IMR-90 (cell line): ENCODE results near the gene SDHD. TPM values are rescaled to one million over a fixed set of nuclear protein-coding genes. Genes with fewer than 3 reads are reported as not detected.
A peak's percentile ranks its signal among the peaks of the same experiment; 100 is the strongest.

ENCODE experiments used
- POLR2A ChIP-seq: IDR thresholded peaks from 2 replicates; pipeline ENCODE4 v1.6.1; 2012; ENCODE audit warnings: mild to moderate bottlenecking, low read depth, low read length
- USF2 ChIP-seq: fragments of 150-350 bp; IDR thresholded peaks from 2 replicates; pipeline ENCODE4 v1.6.1; 2017; ENCODE audit warnings: mild to moderate bottlenecking, antibody characterized with exemption, low read length, low read depth
- polyA plus RNA-seq, 3 experiments: library from polyadenylated mRNA; depleted of rRNA; stranded (reverse); fragments of >200 nt; gene quantifications; 2 replicates each; pipeline ENCODE4 v1.2.3, GENCODE V29; 2012; ENCODE audit warnings: low replicate concordance in 1 of 3
- total RNA-seq: library from RNA; depleted of rRNA; stranded (reverse); fragments of >200 nt; gene quantifications from 2 replicates; pipeline ENCODE4 v1.2.3, GENCODE V29; 2012
- TF ChIP-seq, protein P1 (sequence below): conservative IDR thresholded peaks from 2 replicates; pipeline ENCODE4 v1.5.1; 2012; ENCODE audit warnings: mild to moderate bottlenecking, low read depth, low read length, improper control_type of control experiment

Gene SDHD
- total and polyA plus RNA-seq, 2 of the 4 experiments (the other 2 are of a cell fraction) = 83.2 to 166 TPM

DNA sequence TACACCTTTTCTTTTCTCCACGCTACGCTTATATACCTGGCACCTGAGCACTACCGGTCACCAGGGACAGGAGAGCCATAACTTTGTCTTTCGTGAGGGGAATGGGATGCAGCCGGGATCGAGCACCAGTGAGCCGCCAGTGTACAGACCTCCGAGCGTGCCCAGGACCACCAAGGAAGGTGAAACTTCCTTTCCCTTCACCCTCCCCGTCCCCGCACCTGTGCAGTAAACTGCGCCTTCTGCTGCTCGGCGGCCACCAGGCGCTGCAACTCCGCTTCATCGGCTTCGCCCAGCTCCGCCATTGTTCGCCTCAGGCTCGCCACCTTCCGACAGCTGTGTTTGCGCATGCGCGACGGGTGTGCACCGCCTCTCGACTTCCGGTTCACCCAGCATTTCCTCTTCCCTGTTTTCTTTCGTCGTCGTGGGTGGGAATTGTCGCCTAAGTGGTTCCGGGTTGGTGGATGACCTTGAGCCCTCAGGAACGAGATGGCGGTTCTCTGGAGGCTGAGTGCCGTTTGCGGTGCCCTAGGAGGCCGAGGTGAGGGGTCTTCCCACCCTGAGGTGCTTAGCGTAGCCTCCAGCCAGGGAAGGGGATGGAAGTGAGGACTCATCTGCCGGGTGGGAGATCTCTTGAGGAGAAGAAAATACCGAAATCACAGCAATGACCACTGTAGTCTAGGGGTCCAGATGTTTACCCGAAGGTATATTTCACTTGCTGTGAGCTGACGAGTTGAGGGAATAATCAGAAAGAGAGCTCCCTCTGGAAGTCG, at the start of gene SDHD, which contains the start of gene TIMM8B (continued):
- no peak for TF ChIP-seq USF2
- peak; percentile 73 for TF ChIP-seq POLR2A
- TF ChIP-seq, protein P1, sequence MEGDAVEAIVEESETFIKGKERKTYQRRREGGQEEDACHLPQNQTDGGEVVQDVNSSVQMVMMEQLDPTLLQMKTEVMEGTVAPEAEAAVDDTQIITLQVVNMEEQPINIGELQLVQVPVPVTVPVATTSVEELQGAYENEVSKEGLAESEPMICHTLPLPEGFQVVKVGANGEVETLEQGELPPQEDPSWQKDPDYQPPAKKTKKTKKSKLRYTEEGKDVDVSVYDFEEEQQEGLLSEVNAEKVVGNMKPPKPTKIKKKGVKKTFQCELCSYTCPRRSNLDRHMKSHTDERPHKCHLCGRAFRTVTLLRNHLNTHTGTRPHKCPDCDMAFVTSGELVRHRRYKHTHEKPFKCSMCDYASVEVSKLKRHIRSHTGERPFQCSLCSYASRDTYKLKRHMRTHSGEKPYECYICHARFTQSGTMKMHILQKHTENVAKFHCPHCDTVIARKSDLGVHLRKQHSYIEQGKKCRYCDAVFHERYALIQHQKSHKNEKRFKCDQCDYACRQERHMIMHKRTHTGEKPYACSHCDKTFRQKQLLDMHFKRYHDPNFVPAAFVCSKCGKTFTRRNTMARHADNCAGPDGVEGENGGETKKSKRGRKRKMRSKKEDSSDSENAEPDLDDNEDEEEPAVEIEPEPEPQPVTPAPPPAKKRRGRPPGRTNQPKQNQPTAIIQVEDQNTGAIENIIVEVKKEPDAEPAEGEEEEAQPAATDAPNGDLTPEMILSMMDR = peak; percentile 44
